Stimulated activated naive CD4-positive, alpha-beta T cell (primary cell): ENCODE data around the gene LEPR.
A peak's percentile ranks its signal among the peaks of the same experiment; 100 is the strongest.

Experiments used
- DNase-seq, 6 experiments: peaks; one replicate each; lab custom pipeline; 2025; lab: John Stamatoyannopoulos, UW

Gene LEPR

GRCh38 chr1:65409816-65410326, 10.6 kb upstream of the LEPR start:
- no peak for DNase-seq

DNA sequence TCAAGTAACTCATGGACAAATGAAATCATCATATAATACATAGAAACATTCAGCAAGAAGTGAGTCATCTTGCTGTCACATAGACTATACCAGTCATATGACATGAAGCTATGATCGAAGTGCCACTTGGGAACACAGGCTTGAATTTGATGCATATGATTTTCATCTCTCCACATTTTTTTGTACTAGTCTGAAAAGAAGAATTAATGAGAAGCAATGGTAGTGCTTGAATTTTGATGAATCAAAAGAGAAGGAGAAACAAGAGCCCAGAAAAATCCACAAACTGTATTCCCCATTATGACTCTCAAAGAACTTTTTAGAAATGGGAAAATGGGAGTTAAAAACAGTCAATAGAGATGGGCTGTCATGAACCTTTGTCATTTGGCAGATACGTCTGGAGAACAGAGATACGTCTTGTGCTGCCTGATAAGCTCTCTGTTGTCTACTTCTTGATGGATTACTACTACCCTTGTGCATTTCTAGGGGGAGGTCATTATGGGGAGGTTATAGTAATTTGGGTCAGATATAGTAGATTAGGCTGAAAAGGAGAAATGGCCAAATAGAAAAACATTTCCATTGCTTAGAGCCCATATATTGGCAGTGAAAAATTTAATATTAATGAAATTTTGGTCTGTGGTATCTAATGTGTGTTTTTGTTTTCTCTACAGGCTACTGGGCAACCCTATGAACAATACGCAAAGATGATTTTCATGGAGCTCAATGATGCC, 8.0 kb upstream of the LEPR start:
- no peak for DNase-seq

GRCh38 chr1:65412984-65413375, 7.5 kb upstream of the LEPR start:
- no peak for DNase-seq

- DNase-seq = no peak
These were observed 5.9 kb upstream of the LEPR start for GRCh38 chr1:65414538-65414937.

- no peak for DNase-seq
These were observed 3.7 kb upstream of the LEPR start for GRCh38 chr1:65416767-65417166.

- DNase-seq = no peak
These were observed 2.7 kb upstream of the LEPR start for GRCh38 chr1:65417729-65418128.

- DNase-seq = no peak
These were observed 1.8 kb upstream of the LEPR start for GRCh38 chr1:65418522-65419185.

- peak; percentile 96 to 99 (median 98) for DNase-seq
These were observed 533 bp upstream of the LEPR start for GRCh38 chr1:65419681-65420589.

DNA sequence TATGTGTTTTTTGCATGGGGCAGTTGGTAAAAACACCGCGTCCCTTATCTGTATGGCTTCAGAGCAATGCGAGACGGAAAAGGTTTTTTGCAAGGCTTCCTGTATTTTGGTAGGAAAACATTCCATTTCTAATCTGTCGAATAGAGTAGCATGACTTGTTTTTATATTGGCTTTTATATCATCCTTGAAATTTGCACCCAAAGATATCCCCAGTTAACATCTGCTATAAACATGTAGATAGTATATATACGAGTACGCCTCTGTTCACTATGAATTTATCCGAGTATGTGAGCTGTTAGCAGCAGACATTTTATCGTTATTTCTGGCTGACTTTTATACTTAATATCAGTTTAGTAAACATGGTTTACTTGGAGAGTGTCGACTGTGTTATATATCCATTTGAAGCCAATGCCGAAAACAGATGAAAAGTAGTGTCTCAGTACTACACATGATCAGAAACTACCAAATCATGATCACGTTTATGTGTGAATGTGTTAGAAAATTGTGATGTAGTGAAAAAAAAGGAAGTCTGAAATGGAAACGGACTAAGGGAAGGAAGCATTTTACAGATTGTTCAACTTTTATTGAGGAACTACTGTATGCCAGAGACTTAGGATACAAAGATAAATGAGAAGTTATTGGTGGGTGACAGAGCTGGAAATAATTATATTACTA, 1.0 kb downstream of the LEPR start:
- DNase-seq = peak in 1 of 6 experiments; percentile 40

DNA sequence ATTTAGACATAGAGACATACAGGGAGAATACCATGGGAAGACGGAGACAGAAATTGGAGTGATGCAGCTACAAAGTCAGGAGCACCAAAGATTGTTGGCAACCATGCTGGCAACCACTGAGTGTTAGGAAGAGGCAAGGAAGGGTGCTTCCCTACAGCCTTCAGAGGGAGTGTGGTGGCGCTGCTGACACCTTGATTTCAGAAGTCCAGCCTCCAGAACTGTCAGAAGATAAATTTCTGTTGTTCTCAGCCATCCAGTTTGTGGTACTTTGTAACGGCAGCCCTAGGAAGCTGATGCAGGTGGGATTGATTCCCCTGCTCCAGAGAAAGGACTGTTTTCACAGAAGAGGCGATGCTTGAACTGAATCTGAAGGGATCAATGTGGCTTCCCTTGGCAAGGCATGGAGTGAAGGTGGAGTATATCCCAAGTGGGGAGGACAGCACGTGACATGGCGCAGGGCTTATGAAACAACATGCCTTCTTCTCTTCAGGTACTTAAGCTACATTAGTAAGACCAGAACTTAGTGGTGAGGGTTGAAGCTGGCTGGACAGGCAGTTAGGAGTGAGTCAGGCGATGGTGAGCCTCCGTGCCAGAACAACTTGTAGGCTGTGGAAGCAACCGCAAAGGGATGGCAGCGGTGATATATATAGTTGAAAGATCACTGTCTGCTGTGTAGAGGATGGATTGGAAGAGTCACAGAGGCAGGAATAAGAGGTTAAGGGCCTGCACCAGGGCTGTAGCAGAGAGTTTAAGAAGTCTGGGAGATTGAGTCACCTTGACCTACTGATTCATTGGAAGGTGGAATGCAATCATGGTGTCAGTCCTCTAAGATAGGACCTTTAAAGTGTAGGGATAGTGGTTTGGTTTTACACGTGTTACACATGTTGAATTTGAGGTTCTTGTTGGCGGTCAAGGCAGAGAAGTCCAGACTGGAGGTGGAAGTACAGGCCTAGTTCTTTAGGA, 2.1 kb downstream of the LEPR start:
- no peak for DNase-seq

GRCh38 chr1:65423884-65424572, 3.6 kb downstream of the LEPR start:
- DNase-seq = no peak

GRCh38 chr1:65424573-65424889, 4.1 kb downstream of the LEPR start:
- no peak for DNase-seq

GRCh38 chr1:65425006-65425405, 4.5 kb downstream of the LEPR start:
- DNase-seq = no peak

DNA sequence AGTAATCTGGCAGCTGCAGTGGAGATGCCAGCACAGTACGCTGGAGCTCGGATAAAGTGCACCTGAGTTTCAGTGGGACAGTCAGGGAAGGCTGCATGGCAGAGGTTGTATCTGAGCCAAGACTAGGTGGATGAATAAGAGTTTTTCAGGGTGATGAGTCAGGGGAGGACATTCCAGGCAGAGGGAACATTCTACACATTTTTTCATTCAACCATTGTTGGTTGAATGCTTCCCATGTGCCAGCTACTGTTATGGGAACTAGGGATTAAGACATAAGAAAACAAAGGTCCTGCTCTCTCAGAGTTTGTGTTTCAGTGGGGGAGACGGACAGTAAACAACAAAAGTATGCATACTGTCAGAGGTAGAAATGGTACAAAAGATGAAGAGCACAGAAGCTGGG, 5.2 kb downstream of the LEPR start:
- DNase-seq = no peak

DNA sequence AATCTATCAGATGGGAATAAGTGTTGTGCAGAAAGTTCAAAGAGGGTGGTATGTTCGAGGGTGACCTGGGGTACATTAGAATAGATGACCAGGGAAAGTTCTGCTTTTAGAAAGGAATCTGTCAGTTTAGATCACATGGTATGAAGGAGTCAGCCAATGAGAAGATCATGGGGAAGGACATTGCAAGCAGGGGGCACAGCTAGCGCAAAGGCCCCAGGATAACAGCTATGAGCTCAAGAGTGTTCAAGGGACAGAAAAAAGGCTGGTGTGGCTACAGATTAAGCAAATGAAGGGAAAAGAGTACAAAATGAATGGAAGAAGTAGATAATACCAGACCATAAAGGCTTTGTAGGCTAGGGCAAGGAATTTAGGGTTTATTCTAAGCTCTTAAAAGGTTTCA, 8.6 kb downstream of the LEPR start:
- DNase-seq = no peak

GRCh38 chr1:65429806-65430205, 9.3 kb downstream of the LEPR start:
- DNase-seq = no peak

- peak in 2 of 6 experiments; percentile 24 to 41 for DNase-seq
These were observed 10.7 kb downstream of the LEPR start for GRCh38 chr1:65431111-65431705.

- DNase-seq = no peak
These were observed 12.4 kb downstream of the LEPR start for GRCh38 chr1:65432918-65433317.

DNA sequence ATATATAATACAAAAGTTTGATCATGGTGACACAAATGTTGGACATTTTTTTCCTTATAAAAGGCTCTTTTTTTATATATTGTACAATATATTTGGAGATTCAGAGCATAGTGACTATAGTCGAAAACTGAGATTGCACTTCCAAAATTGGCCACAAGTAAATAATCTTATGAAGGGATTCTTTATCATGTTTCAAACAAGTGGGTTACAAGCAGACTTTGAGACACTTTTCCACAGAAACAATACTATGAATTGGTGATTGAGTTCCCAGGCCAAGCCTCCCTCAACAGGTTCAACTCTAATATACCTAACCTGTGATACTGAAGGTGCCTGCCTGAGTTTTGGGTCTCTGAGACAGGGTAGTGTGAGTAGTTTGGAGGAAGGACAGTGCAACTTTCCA, 13.8 kb downstream of the LEPR start:
- DNase-seq = no peak

GRCh38 chr1:65434760-65435159, 14.3 kb downstream of the LEPR start:
- no peak for DNase-seq
